OCI-LY3 (cell line): ENCODE results near the gene ZFYVE28.

Source experiments
- EZH2phosphoT487 ChIP-seq: fragments of 200-600 bp; shearing (Covaris generic); IDR thresholded peaks from 2 replicates; pipeline ENCODE4 v1.6.1; 2018; ENCODE audit warnings: antibody characterized with exemption, mixed run types, low read depth
- TF ChIP-seq, protein P1 (sequence below): fragments of 200-600, 300-600 bp; sonication (generic); IDR thresholded peaks from 2 replicates; pipeline ENCODE4 v1.5.1; 2014; ENCODE audit warnings: antibody characterized with exemption, low read length, low read depth

GRCh38 chr4:2390146-2390545, 28.3 kb downstream of the ZFYVE28 start:
- TF ChIP-seq, protein P1, sequence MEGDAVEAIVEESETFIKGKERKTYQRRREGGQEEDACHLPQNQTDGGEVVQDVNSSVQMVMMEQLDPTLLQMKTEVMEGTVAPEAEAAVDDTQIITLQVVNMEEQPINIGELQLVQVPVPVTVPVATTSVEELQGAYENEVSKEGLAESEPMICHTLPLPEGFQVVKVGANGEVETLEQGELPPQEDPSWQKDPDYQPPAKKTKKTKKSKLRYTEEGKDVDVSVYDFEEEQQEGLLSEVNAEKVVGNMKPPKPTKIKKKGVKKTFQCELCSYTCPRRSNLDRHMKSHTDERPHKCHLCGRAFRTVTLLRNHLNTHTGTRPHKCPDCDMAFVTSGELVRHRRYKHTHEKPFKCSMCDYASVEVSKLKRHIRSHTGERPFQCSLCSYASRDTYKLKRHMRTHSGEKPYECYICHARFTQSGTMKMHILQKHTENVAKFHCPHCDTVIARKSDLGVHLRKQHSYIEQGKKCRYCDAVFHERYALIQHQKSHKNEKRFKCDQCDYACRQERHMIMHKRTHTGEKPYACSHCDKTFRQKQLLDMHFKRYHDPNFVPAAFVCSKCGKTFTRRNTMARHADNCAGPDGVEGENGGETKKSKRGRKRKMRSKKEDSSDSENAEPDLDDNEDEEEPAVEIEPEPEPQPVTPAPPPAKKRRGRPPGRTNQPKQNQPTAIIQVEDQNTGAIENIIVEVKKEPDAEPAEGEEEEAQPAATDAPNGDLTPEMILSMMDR: no peak
- no peak for TF ChIP-seq EZH2phosphoT487
